Testis (tissue), 3 donors: ENCODE results near the gene MAML3. TPM values are rescaled to one million over a fixed set of nuclear protein-coding genes. Genes with fewer than 3 reads are reported as not detected.

Experiments
- DNase-seq: peaks from one replicate; pipeline ENCODE4 v3.0.0-alpha.2; 2019
- H3K27ac ChIP-seq, 2 donors: fragments of 200-600 bp; sonication (generic); one replicate each; pipeline ENCODE4 v1.5.1; 2019
- H3K27me3 ChIP-seq: fragments of 200-600 bp; sonication (generic); one replicate; pipeline ENCODE4 v1.5.1; 2019
- H3K36me3 ChIP-seq: fragments of 200-600 bp; sonication (generic); one replicate; pipeline ENCODE4 v1.5.1; 2017; ENCODE audit warnings: low read depth; ENCODE audit errors: missing control alignments
- H3K4me1 ChIP-seq: fragments of 200-600 bp; sonication (generic); one replicate; pipeline ENCODE4 v1.5.1; 2019
- H3K4me3 ChIP-seq, 2 donors: fragments of 200-600 bp; sonication (generic); one replicate each; pipeline ENCODE4 v1.5.1; 2017 to 2019
- H3K9me3 ChIP-seq: fragments of 200-600 bp; sonication (generic); one replicate; pipeline ENCODE4 v1.5.1; 2017
- CTCF ChIP-seq, 3 experiments: fragments of 450-650 bp in 2 of 3; fragments of 200-600 bp in 1 of 3; sonication (generic) in 1 of 3; IDR thresholded peaks; one replicate each; pipeline ENCODE4 v1.5.1; 2016 to 2019; ENCODE audit warnings: antibody characterized with exemption in 3 of 3, mild to moderate bottlenecking in 2 of 3, moderate library complexity in 1 of 3
- POLR2A ChIP-seq: fragments of 450-650 bp; IDR thresholded peaks from one replicate; pipeline ENCODE4 v1.6.1; 2017; ENCODE audit warnings: antibody characterized with exemption, mild to moderate bottlenecking, moderate library complexity
- WGBS, 2 donors: methylation state at CpG; one replicate each; pipeline ENCODE4 v1.1.5; 2018; 5-methylcytosine and 5-hydroxymethylcytosine counted together
- intact Hi-C: fragments of 100-400 bp; cut with DNase I; formaldehyde crosslinking; loops from one replicate; pipeline ENCODE4 v1.15.1; 2023; ENCODE audit warnings: low total_unique reads
- polyA plus RNA-seq: library from polyadenylated mRNA; stranded (reverse); fragments of 350-450 nt; fragmentation: Illumina TruSeq; extraction: RNeasy Lipid Tissue Mini Kit (QIAGEN cat#74804); gene quantifications from one replicate; pipeline ENCODE4 v1.2.3, GENCODE V29; 2014; ENCODE audit warnings: low read depth, low replicate concordance; ENCODE audit not compliant: insufficient read depth
- total RNA-seq, 2 donors: library from RNA; depleted of rRNA; stranded (reverse); fragments of >200 nt; gene quantifications; one replicate each; pipeline ENCODE4 v1.2.3, GENCODE V29; 2016

The MAML3 gene
- total and polyA plus RNA-seq, 3 donors from 2014 or later: 7.6 to 21.2 (median 18.8) TPM

GRCh38 chr4:139768896-139769295 lies 385.1 kb downstream of the MAML3 start:
- Histone ChIP-seq H3K27ac (no peak overlapping the region), H3K36me3 (no peaks in the 10 kb centered on the region), H3K4me1 (peaks cover 16% of the 10 kb centered on the region), H3K27me3 (no peaks in the 10 kb centered on the region), H3K9me3 (no peaks in the 10 kb centered on the region), H3K4me3 (no peak overlapping the region)
- WGBS, 2 donors: 95 to 96% methylated on average over 4 of the region's 4 CpGs
- no peak for DNase-seq
- intact Hi-C loops: no loop called here
- TF ChIP-seq POLR2A (no peak), CTCF (IDR thresholded peaks at IDR 0.05) (no peak)

- Histone ChIP-seq H3K36me3 (no peaks in the 10 kb centered on the region), H3K4me3 (no peak overlapping the region), H3K27me3 (no peaks in the 10 kb centered on the region), H3K9me3 (no peaks in the 10 kb centered on the region), H3K4me1 (peaks cover 22% of the 10 kb centered on the region), H3K27ac (no peak overlapping the region)
- DNase-seq: no peak
- intact Hi-C loops: no loop called here
- no peak for TF ChIP-seq POLR2A
- TF ChIP-seq CTCF (IDR thresholded peaks at IDR 0.05): no peak
- 100% methylated on average over 1 of the region's 1 CpG for WGBS, 2 donors
Measured at GRCh38 chr4:139768366-139768765, 385.6 kb downstream of the MAML3 start.

- intact Hi-C loops: no loop called here
- no peak for DNase-seq
- H3K27me3 ChIP-seq: no peaks in the 10 kb centered on the region
- no peaks in the 10 kb centered on the region for H3K9me3 ChIP-seq
- H3K36me3 ChIP-seq: no peaks in the 10 kb centered on the region
- H3K27ac ChIP-seq: no peak overlapping the region
- TF ChIP-seq POLR2A (no peak), CTCF (IDR thresholded peaks at IDR 0.05) (no peak)
- no peak overlapping the region for H3K4me3 ChIP-seq
- H3K4me1 ChIP-seq: peaks cover 24% of the 10 kb centered on the region
Measured at GRCh38 chr4:139767585-139767984, 386.4 kb downstream of the MAML3 start.

- no peak overlapping the region for H3K4me3 ChIP-seq
- no peaks in the 10 kb centered on the region for H3K27me3 ChIP-seq
- 90 to 95% methylated on average over 6 of the region's 6 CpGs for WGBS, 2 donors
- H3K4me1 ChIP-seq: peaks cover 24% of the 10 kb centered on the region
- no peaks in the 10 kb centered on the region for H3K9me3 ChIP-seq
- no peak for DNase-seq
- intact Hi-C loops: no loop called here
- H3K36me3 ChIP-seq: no peaks in the 10 kb centered on the region
- no peak for TF ChIP-seq CTCF (IDR thresholded peaks at IDR 0.05)
- TF ChIP-seq POLR2A: no peak
- H3K27ac ChIP-seq: no peak overlapping the region
Measured at GRCh38 chr4:139767168-139767567, 386.8 kb downstream of the MAML3 start.

- intact Hi-C loops: no loop called here
- DNase-seq: no peak
- H3K36me3 ChIP-seq: no peaks in the 10 kb centered on the region
- WGBS, 2 donors: 63 to 76% methylated on average over 6 to 9 of the region's 9 CpGs
- no peak for TF ChIP-seq CTCF (IDR thresholded peaks at IDR 0.05)
- TF ChIP-seq POLR2A: no peak
- H3K4me3 ChIP-seq: no peak overlapping the region
- H3K27me3 ChIP-seq: no peaks in the 10 kb centered on the region
- no peaks in the 10 kb centered on the region for H3K9me3 ChIP-seq
- H3K27ac ChIP-seq: peak overlapping the region in 1 of 2 donors; percentile 62
- peaks cover 14% of the 10 kb centered on the region for H3K4me1 ChIP-seq
Measured at GRCh38 chr4:139764686-139765310, 389.2 kb downstream of the MAML3 start.
